Activated gamma-delta T cell treated with anti-CD3 and anti-CD28 coated beads, Interleukin-2, amount 50 U/mL, for 16 hours (primary cell): ENCODE data around the gene CCDC40.

Experiments
- DNase-seq: peaks from one replicate; pipeline ENCODE4 v3.0.0-alpha.2; 2020; ENCODE audit warnings: low read depth

CCDC40 gene

GRCh38 chr17:80115159-80115558 is 78.7 kb downstream of the CCDC40 start:
- no peak for DNase-seq

GRCh38 chr17:80116276-80116920 is 80.0 kb downstream of the CCDC40 start:
- no peak for DNase-seq

- no peak for DNase-seq
These were observed 80.5 kb downstream of the CCDC40 start for GRCh38 chr17:80116921-80117380.

GRCh38 chr17:80117491-80118401 is 81.3 kb downstream of the CCDC40 start:
- no peak for DNase-seq

- no peak for DNase-seq
These were observed 82.3 kb downstream of the CCDC40 start for GRCh38 chr17:80118601-80119270.

- no peak for DNase-seq
These were observed 82.9 kb downstream of the CCDC40 start for GRCh38 chr17:80119271-80119791.

- no peak for DNase-seq
These were observed 83.4 kb downstream of the CCDC40 start for GRCh38 chr17:80119839-80120238.

- no peak for DNase-seq
These were observed 85.7 kb downstream of the CCDC40 start for GRCh38 chr17:80122026-80122575.

- no peak for DNase-seq
These were observed 86.6 kb downstream of the CCDC40 start for GRCh38 chr17:80122926-80123505.

- DNase-seq: no peak
These were observed 87.3 kb downstream of the CCDC40 start for GRCh38 chr17:80123791-80124190.

GRCh38 chr17:80124351-80124981 is 88.0 kb downstream of the CCDC40 start:
- DNase-seq: no peak

GRCh38 chr17:80125656-80126448 is 89.4 kb downstream of the CCDC40 start:
- no peak for DNase-seq

GRCh38 chr17:80126449-80126715 is 89.9 kb downstream of the CCDC40 start:
- no peak for DNase-seq

- DNase-seq: no peak
These were observed 92.6 kb downstream of the CCDC40 start for GRCh38 chr17:80129006-80129565.

GRCh38 chr17:80130992-80131391 is 94.5 kb downstream of the CCDC40 start:
- DNase-seq: no peak

- DNase-seq: no peak
These were observed 96.6 kb downstream of the CCDC40 start for GRCh38 chr17:80132906-80133625.

GRCh38 chr17:80133626-80133970 is 97.2 kb downstream of the CCDC40 start:
- no peak for DNase-seq

GRCh38 chr17:80137131-80137530 is 100.7 kb downstream of the CCDC40 start:
- no peak for DNase-seq

- DNase-seq: no peak
These were observed 102.5 kb downstream of the CCDC40 start for GRCh38 chr17:80138856-80139426.
